Muscle of arm (tissue), 12 donors: ENCODE measurements around the gene PHF10. TPM values are rescaled to one million over a fixed set of nuclear protein-coding genes. Genes with fewer than 3 reads are reported as not detected.

ENCODE experiments used
- polyA plus RNA-seq, 12 donors: library from polyadenylated mRNA; unstranded; fragments of 120-200 nt; gene quantifications; one replicate each; pipeline ENCODE4 v1.2.1, GENCODE V29; 2013; ENCODE audit not compliant: insufficient read length in 12 of 12

PHF10 gene
- polyA plus RNA-seq, 12 donors, result 74.7 to 101 (median 91.6) TPM; not detected in 1

Other genes starting within 250 kb of the PHF10 start
- 10 to 100 TPM in 11 of 12 donors, not detected in 1; 17.8 to 60.4 (median 35.3) TPM for gene WDR27, start 22.5 kb downstream of the PHF10 start, polyA plus RNA-seq
- 10 to 100 TPM in 11 of 12 donors, not detected in 1; 22.2 to 41.0 (median 35.3) TPM for gene C6orf120, start 22.4 kb downstream of the PHF10 start, polyA plus RNA-seq
- gene DYNLT2, start 27.1 kb upstream of the PHF10 start, polyA plus RNA-seq, result 1 to 10 TPM in 11 of 12 donors, not detected in 1; 2.3 to 5.1 (median 3.2) TPM
- gene ERMARD, start 27.1 kb upstream of the PHF10 start, polyA plus RNA-seq, result 10 to 100 TPM in 11 of 12 donors, not detected in 1; 13.7 to 37.0 (median 21.4) TPM